BLaER1 treated with 17β-estradiol and CSF1 and Interleukin-3, amounts not matched to agents 10 nM and 100 nM (cell line): ENCODE results near the gene WDR82.

Experiments used
- H3K27ac ChIP-seq, 11 experiments: shearing (Covaris generic); formaldehyde crosslinking; 2 replicates each; pipeline ENCODE4 v1.8.1; 2022
- H3K27me3 ChIP-seq, 11 experiments: shearing (Covaris generic); formaldehyde crosslinking; 2 replicates each; pipeline ENCODE4 v1.8.1; 2022
- H3K36me3 ChIP-seq, 11 experiments: shearing (Covaris generic); formaldehyde crosslinking; 2 replicates each; pipeline ENCODE4 v1.8.1; 2022
- H3K4me1 ChIP-seq, 10 experiments: shearing (Covaris generic); formaldehyde crosslinking; 2 replicates each; pipeline ENCODE4 v1.8.1; 2022
- H3K4me2 ChIP-seq, 11 experiments: shearing (Covaris generic); formaldehyde crosslinking; 2 replicates each; pipeline ENCODE4 v1.8.1; 2022
- H3K4me3 ChIP-seq, 10 experiments: shearing (Covaris generic); formaldehyde crosslinking; 2 replicates each; pipeline ENCODE4 v1.8.1; 2022
- H3K9ac ChIP-seq, 11 experiments: shearing (Covaris generic); formaldehyde crosslinking; 2 replicates each; pipeline ENCODE4 v1.8.1; 2022
- H3K9me3 ChIP-seq, 11 experiments: shearing (Covaris generic); formaldehyde crosslinking; replicated peaks in 1 of 11; 2 replicates each; pipeline ENCODE4 v1.8.1; 2022
- H4K20me1 ChIP-seq, 11 experiments: shearing (Covaris generic); formaldehyde crosslinking; 2 replicates each; pipeline ENCODE4 v1.8.1; 2022
- Cebpa-rat ChIP-seq, 11 experiments: shearing (Covaris generic); IDR thresholded peaks; 2 replicates each; pipeline ENCODE4 v1.8.1; 2022

Gene WDR82

DNA sequence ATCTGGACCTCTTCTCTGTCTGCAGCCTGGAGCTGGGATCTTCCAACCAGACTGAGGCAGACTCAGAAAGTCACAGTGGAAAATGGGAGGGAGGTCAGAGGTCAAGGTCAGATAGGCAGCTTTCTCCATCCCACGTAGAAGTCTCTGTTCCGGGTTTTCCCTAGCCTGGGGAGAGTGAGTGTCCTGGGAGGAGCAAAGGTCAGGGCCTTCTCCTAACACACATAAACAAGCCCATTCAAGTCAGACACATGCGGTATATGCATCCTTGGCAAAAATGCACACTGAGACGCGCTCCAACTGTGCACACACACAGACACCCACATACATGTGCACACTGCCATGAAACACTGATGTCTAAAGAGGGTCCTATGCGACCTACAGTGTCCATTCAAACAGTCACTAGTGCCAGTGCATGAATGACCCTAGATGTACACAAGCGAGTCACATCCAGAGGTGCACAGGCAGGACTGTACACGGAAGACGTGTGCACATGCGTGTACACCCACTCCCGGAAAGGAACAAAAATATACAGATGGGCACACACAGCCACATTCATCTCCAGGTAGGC, 40.2 kb downstream of the WDR82 start:
- Histone ChIP-seq H3K9ac (peak overlapping the region; percentile 85 to 97 (median 92)), H3K4me1 (peaks cover 82 to 88% (median 84%) of the 10 kb centered on the region in 10 experiments), H3K27me3 (no peaks in the 10 kb centered on the region), H3K4me3 (peak overlapping the region; percentile 78 to 95 (median 88)), H3K4me2 (peak overlapping the region; percentile 94 to 99 (median 98)), H3K27ac (peak overlapping the region; percentile 49 to 97 (median 93); a peak in 21 of 22 replicates), H4K20me1 (peaks cover 20 to 52% (median 47%) of the 10 kb centered on the region in 11 experiments; a peak in 19 of 22 replicates), H3K36me3 (peaks cover 13 to 31% (median 23%) of the 10 kb centered on the region in 11 experiments; a peak in 20 of 22 replicates), H3K9me3 (peaks cover 0 to 2% (median 0%) of the 10 kb centered on the region in 11 experiments; a peak in 1 of 22 replicates)
- no peak for TF ChIP-seq Cebpa-rat (IDR thresholded peaks at IDR 0.05)

DNA sequence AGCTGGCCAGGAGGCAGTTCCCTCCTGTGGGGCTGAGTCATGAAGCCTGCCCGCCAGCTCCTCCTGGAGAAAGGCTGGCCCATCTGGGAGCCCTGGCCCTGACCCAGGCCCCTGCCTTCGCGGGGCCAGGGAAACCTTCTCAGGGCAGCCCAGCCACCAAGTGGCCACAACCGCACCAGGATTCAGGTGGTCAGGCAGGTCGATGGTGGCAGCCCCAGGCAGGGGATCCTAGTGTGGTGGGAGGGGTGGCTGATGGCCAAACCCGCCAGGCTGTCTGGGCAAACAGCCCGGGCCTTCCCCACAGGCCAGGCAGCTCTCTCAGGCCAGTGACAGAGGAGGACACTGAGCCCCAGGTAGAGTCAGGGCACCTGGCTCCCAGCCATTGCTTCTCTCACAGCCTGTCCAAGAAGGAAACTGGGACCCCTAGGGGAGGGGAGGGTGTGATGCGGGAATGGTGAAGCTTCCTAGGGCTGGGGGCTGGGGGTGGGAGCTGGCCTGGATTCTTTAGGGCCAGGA, 40.7 kb downstream of the WDR82 start:
- Histone ChIP-seq H3K4me1 (peaks cover 84 to 88% (median 86%) of the 10 kb centered on the region in 10 experiments), H3K27ac (peak overlapping the region; percentile 49 to 97 (median 93); a peak in 21 of 22 replicates), H3K9me3 (no peaks in the 10 kb centered on the region), H3K27me3 (no peaks in the 10 kb centered on the region), H3K4me3 (peak overlapping the region; percentile 78 to 95 (median 88)), H4K20me1 (peaks cover 20 to 58% (median 52%) of the 10 kb centered on the region in 11 experiments; a peak in 19 of 22 replicates), H3K4me2 (peak overlapping the region; percentile 94 to 99 (median 98)), H3K9ac (peak overlapping the region; percentile 85 to 97 (median 92)), H3K36me3 (peaks cover 13 to 37% (median 26%) of the 10 kb centered on the region in 11 experiments; a peak in 20 of 22 replicates)
- TF ChIP-seq Cebpa-rat (IDR thresholded peaks at IDR 0.05) = no peak

DNA sequence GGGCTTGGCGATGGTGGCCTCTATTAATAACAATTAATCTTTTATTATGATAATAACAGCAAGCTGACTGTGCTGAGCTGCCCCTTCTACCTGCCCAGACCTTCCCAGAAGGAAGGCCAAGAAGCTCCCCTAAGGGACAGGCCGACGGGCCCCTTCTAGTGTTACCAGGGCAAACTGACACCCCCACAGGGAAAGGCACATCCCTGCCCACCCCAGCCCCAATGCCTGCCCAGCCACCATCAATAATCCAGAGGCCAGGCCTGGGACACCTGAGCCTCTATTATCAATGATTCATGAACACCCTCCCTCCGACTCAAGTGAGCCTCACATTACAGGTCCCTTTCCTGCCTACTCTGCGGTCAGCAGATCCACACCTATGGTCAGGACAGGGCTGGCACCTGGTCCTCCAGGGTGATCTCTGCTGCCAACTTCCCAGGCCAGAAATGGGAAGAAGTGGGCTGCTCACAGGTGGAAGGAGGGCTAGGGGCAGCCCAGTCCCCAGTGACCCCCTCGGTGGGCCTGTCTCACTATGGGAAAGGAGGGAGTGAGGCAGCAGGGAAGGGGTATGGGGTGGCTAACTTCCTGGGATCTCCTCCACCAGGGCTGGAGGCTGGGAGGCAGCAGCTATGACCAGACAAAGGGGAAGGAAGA, 41.3 kb downstream of the WDR82 start:
- H3K27ac ChIP-seq = peak overlapping the region; percentile 49 to 97 (median 93); a peak in 21 of 22 replicates
- H3K9me3 ChIP-seq = no peaks in the 10 kb centered on the region
- H3K27me3 ChIP-seq = no peaks in the 10 kb centered on the region
- H3K9ac ChIP-seq = peak overlapping the region; percentile 85 to 97 (median 92)
- H3K4me3 ChIP-seq = peak overlapping the region; percentile 78 to 95 (median 88)
- peaks cover 25 to 64% (median 58%) of the 10 kb centered on the region in 11 experiments for H4K20me1 ChIP-seq
- peaks cover 13 to 43% (median 26%) of the 10 kb centered on the region in 11 experiments; a peak in 20 of 22 replicates for H3K36me3 ChIP-seq
- no peak for TF ChIP-seq Cebpa-rat (IDR thresholded peaks at IDR 0.05)
- peaks cover 84 to 91% (median 88%) of the 10 kb centered on the region in 10 experiments for H3K4me1 ChIP-seq
- peak overlapping the region; percentile 94 to 99 (median 98) for H3K4me2 ChIP-seq

DNA sequence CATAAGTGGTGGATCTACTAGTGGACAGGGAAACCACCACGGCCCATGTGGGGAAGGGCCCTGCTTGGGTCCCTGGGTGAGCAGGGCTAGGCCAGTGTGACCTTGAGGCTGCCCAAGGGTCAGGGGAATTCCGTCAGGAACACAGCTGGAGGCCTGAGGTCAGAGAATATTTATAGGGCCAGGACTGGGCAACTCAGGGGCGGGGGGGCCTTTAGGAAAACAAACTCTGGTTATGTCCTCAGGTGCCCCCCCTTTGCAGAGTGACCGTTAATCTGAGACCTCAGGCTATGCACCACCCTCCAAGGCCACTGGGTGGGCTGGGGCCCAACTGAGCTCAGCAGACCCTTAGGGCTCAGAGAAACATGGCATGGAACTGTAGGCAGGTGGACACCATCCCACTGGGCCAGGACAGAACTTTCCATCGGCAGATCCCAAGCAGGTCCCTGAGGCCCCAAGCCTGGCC, 42.0 kb downstream of the WDR82 start:
- Histone ChIP-seq H3K4me2 (peak overlapping the region; percentile 94 to 99 (median 98)), H3K4me3 (peak overlapping the region in 7 of 10 experiments; percentile 79 to 95 (median 89); a peak in 11 of 20 replicates), H3K9ac (peak overlapping the region; percentile 30 to 97 (median 92); a peak in 17 of 22 replicates), H4K20me1 (peaks cover 30 to 71% (median 65%) of the 10 kb centered on the region in 11 experiments), H3K27ac (peak overlapping the region in 9 of 11 experiments; percentile 25 to 97 (median 93); a peak in 17 of 22 replicates), H3K9me3 (no peaks in the 10 kb centered on the region), H3K4me1 (peaks cover 84 to 91% (median 89%) of the 10 kb centered on the region in 10 experiments), H3K36me3 (peaks cover 13 to 49% (median 30%) of the 10 kb centered on the region in 11 experiments; a peak in 21 of 22 replicates), H3K27me3 (no peaks in the 10 kb centered on the region)
- no peak for TF ChIP-seq Cebpa-rat (IDR thresholded peaks at IDR 0.05)

DNA sequence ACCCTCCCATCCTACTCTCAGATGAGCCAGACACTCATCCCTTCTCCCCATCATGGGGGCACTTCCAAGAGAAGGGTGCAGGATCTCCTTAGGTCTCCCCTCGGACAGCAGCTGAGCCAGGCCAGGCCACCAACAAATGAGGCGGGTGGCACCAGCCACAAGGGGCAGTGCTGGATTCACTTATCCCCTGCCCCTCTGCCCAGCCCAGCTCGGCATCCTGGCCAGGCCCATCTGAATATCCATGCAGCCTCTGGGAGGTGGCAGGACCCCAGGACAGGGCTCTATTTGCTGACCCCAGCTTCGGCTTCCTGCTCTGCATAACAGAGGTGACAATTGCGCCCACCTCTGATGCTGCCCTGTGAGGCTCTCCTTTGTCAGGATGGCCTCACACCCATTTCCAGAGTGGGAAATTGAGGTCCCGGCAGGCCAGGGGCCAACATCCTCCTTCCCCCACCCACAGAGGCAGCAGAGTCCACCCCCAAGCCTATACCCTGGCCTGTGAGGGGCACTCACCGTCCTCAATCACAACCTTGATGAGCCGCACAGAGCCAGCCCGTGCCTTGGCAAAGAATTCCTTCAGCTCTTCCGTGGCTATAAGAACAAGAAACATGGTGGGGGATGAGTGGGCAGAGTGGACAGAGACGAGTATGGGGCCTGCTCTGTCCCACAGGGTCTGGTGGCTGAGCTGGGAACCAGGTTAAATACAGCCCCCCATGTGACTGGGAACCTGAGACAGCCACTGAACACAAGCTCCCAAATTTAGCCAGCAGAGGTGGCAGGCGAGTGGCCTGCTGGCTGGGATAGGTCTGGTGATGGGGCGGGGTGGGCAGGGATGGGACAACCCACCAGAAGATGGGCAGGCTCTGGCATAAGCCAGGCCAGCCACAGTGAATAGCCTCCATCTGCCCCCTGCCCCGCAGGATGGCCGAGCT, 43.7 kb downstream of the WDR82 start:
- H3K4me2 ChIP-seq = peak overlapping the region; percentile 25 to 99 (median 98); a peak in 18 of 22 replicates
- H3K36me3 ChIP-seq = peaks cover 30 to 66% (median 47%) of the 10 kb centered on the region in 11 experiments
- H3K9ac ChIP-seq = peak overlapping the region; percentile 10 to 90 (median 59); a peak in 19 of 22 replicates
- peaks cover 34 to 87% (median 78%) of the 10 kb centered on the region in 11 experiments for H4K20me1 ChIP-seq
- TF ChIP-seq Cebpa-rat (IDR thresholded peaks at IDR 0.05) = no peak
- H3K4me1 ChIP-seq = peaks cover 67 to 90% (median 88%) of the 10 kb centered on the region in 10 experiments
- H3K9me3 ChIP-seq = no peaks in the 10 kb centered on the region
- H3K27me3 ChIP-seq = no peaks in the 10 kb centered on the region
- H3K4me3 ChIP-seq = no peak overlapping the region; a peak in 1 of 20 replicates
- peak overlapping the region in 9 of 11 experiments; percentile 3 to 83 (median 27); a peak in 13 of 22 replicates for H3K27ac ChIP-seq

DNA sequence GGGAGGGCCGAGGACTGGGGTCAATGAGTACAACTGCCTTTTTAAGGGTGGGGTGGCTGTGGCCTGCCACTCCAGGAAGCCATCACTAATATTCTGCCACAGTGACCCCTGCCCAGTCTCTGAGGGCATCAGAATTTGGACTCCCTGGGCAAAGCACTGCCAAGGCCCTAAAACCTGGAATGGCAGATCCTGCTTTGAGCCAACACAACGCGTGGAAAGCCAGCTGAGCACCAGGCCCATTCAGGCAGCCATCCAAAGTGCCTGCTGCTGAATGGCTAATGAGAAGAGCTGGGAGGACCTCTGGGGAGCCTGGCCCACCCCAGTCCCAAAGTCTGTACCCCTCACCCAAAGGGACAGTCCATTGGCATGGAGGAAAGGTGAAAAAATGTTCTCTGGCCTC, 44.5 kb downstream of the WDR82 start:
- peaks cover 38 to 74% (median 55%) of the 10 kb centered on the region in 11 experiments for H3K36me3 ChIP-seq

DNA sequence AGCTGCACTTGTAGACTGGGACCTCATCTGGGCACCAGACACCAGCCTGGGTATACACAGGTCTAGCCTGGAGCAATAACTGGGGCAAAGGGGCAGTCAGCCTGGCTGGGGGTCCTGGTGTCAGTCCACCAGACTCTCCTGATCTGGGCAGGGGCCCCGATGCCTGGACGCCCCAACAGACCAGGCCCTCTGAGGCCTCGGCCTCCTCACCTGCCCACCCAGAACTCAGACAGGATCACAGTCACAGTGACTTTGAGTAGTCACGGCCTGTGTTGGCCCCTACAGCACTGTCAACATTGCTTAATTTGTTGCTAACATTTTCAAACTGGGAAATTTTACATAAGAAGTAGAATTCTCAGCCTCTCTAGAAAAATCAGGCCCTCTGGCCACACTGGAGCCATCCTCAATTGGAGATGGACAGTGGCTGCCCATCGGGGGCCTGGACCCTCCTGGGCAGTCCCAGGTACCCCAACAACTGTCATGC, 45.3 kb downstream of the WDR82 start:
- Histone ChIP-seq H3K4me3 (peak overlapping the region in 8 of 10 experiments; percentile 21 to 51 (median 36); a peak in 8 of 20 replicates), H3K4me1 (peaks cover 65 to 99% (median 95%) of the 10 kb centered on the region in 10 experiments), H4K20me1 (peaks cover 30 to 100% (median 86%) of the 10 kb centered on the region in 11 experiments), H3K9me3 (no peaks in the 10 kb centered on the region), H3K9ac (peak overlapping the region; percentile 33 to 90 (median 71); a peak in 21 of 22 replicates), H3K27ac (peak overlapping the region in 10 of 11 experiments; percentile 21 to 83 (median 64); a peak in 18 of 22 replicates), H3K36me3 (peaks cover 46 to 82% (median 63%) of the 10 kb centered on the region in 11 experiments), H3K4me2 (peak overlapping the region; percentile 85 to 99 (median 90)), H3K27me3 (no peaks in the 10 kb centered on the region)
- TF ChIP-seq Cebpa-rat (IDR thresholded peaks at IDR 0.05) = no peak

More for the DNA sequence above, 44.5 kb downstream of the WDR82 start:
- Histone ChIP-seq H3K4me3 (0 out of 20 replicates have a peak overlapping the region, but pooled peaks of 1 of the 10 experiments have one; percentile 2), H3K9me3 (no peaks in the 10 kb centered on the region), H3K4me1 (peaks cover 65 to 94% (median 90%) of the 10 kb centered on the region in 10 experiments), H3K27ac (peak overlapping the region in 9 of 11 experiments; percentile 3 to 83 (median 23); a peak in 13 of 22 replicates), H4K20me1 (peaks cover 34 to 95% (median 79%) of the 10 kb centered on the region in 11 experiments), H3K9ac (peak overlapping the region; percentile 10 to 90 (median 70); a peak in 18 of 22 replicates), H3K27me3 (no peaks in the 10 kb centered on the region), H3K4me2 (peak overlapping the region; percentile 8 to 99 (median 85); a peak in 21 of 22 replicates)
- TF ChIP-seq Cebpa-rat (IDR thresholded peaks at IDR 0.05) = no peak
